ENCODE measurements around the gene KRT31. TPM values are rescaled to one million over a fixed set of nuclear protein-coding genes. Genes with fewer than 3 reads are reported as not detected.

The KRT31 gene
- total and polyA plus RNA-seq, 8 donors: not detected

DNA sequence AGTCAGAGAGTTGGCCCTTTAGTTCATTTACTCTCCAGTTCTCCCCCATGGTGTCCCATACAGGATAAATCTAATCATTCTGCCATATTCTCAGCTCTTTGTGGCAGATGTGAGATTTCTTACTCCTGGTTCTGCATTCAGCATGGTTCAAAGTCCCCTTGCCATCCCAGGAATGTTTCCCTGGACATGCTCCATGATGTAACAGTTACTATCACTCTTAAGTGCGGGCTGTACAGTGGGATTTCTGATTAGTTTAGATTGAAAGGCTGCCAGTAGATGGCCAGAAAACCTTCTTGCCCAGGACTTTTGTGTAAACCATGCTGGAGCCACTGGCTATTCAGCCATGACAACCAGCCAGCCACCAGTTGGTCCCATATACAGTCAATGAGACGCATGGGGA lies 16.6 kb upstream of the KRT31 start:
- DNase-seq: no peak
- Histone ChIP-seq H3K9me3 (no peaks in the 10 kb centered on the region), H3K4me1 (no peaks in the 10 kb centered on the region), H3K27ac (no peak overlapping the region), H3K4me3 (no peak overlapping the region), H3K27me3 (no peaks in the 10 kb centered on the region), H3K36me3 (no peaks in the 10 kb centered on the region)
- TF ChIP-seq, protein P1, sequence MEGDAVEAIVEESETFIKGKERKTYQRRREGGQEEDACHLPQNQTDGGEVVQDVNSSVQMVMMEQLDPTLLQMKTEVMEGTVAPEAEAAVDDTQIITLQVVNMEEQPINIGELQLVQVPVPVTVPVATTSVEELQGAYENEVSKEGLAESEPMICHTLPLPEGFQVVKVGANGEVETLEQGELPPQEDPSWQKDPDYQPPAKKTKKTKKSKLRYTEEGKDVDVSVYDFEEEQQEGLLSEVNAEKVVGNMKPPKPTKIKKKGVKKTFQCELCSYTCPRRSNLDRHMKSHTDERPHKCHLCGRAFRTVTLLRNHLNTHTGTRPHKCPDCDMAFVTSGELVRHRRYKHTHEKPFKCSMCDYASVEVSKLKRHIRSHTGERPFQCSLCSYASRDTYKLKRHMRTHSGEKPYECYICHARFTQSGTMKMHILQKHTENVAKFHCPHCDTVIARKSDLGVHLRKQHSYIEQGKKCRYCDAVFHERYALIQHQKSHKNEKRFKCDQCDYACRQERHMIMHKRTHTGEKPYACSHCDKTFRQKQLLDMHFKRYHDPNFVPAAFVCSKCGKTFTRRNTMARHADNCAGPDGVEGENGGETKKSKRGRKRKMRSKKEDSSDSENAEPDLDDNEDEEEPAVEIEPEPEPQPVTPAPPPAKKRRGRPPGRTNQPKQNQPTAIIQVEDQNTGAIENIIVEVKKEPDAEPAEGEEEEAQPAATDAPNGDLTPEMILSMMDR (IDR thresholded peaks at IDR 0.05): no peak
- intact Hi-C loops (cut with DNase I): no loop called here
- no peak for ATAC-seq

DNA sequence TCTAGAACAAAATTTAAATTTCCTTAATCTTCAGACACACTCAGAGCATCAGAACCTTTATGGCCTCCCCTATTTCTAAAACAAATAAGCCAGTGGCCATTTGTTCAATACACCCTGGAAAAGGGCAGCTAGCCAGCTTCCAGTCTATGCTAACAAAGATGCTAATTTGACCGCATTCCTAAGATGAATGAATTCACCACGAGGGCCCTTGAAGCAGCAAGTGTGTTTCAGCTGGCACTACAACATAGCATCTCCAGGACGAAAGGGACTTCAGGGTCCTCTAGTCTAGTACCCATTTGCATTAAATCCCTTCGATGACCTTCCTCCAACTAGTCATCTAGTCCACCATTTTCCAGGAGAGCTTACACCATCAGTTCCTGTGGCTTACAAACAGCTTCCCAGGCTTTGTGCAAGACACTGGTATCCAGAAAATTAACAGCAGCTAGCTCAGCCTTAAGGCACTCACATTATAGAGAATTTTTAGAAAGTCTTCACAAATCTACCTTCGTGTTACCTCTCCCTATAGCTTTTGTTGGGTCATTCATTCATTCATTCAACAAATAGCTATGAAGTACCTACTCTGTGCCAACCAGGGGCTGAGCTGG lies 16.0 kb upstream of the KRT31 start:
- Histone ChIP-seq H3K27me3 (no peaks in the 10 kb centered on the region), H3K4me3 (no peak overlapping the region), H3K4me1 (no peaks in the 10 kb centered on the region), H3K36me3 (no peaks in the 10 kb centered on the region), H3K27ac (no peak overlapping the region), H3K9me3 (no peaks in the 10 kb centered on the region)
- DNase-seq: peak in 3 of 4 donors; percentile 14 to 47 (median 33)
- peak; percentile 82 for ATAC-seq
- TF ChIP-seq, protein P1 (IDR thresholded peaks at IDR 0.05): no peak
- intact Hi-C loops (cut with DNase I): no loop called here

DNA sequence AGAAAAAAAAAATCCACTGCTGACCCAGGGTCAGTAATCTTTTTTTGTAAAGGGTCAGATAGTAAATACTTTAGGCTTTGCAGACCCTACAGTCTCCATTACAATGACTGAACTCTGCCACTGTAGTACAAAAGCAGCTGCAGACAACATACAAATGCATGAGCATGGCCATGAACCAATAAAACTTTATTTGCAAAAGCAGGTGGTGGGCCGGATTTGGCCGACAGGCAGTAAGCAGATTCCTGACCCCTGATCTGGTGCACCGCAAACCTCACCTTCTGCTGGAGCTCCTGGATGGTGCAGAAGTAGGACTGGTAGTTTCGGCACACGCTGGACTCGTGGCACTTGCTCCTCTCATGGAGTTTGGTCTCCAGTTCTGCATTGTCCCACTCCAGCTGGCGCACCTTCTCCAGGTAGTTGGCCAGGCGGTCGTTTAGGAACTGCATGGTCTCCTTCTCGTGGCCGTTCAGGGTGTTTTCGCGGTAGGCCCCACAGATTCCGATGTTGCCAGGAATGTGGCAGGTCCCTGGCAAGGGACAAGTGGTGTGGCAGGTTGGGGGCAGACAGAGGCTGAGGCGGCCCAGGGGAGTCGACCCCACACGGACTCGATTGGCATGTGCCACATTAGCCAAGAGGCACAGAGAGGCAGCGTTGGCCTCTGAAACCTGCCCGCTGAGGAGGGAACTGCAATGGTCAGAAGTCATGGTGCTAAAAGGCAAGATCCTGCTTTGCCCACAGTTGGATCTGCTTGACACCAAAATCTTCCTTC lies 13.8 kb upstream of the KRT31 start:
- ATAC-seq: no peak
- intact Hi-C loops (cut with DNase I): no loop called here

DNA sequence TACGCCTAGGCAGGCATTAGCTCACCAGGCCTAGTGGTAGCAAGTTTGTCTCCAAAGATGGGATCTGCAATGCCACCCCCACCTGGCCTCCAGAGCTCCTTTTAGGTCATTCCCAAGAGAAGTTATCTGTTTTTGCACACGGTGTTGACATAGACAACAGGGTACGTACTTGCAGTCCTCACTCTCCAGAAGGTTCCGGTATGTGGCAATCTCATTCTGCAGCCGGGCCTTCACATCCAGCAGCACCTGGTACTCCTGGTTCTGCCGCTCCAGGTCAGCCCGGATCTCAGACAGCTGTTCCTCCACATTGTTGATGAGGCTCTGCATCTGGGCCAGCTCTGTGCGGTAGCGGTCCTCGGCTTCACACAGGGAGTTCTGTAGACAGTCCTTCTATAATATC lies 9.8 kb upstream of the KRT31 start:
- Histone ChIP-seq H3K36me3 (no peaks in the 10 kb centered on the region), H3K4me3 (no peak overlapping the region), H3K27me3 (no peaks in the 10 kb centered on the region), H3K9me3 (no peaks in the 10 kb centered on the region), H3K27ac (no peak overlapping the region), H3K4me1 (peaks cover 0 to 4% of the 10 kb centered on the region in 2 donors)
- TF ChIP-seq, protein P1 (IDR thresholded peaks at IDR 0.05): no peak
- intact Hi-C loops (cut with DNase I): no loop called here
- no peak for ATAC-seq
- no peak for DNase-seq

More for the DNA sequence above, 13.8 kb upstream of the KRT31 start:
- no peaks in the 10 kb centered on the region for H3K4me1 ChIP-seq
- no peaks in the 10 kb centered on the region for H3K36me3 ChIP-seq
- peak in 1 of 4 donors; percentile 63 for DNase-seq
- no peak overlapping the region for H3K27ac ChIP-seq
- H3K4me3 ChIP-seq: no peak overlapping the region
- no peaks in the 10 kb centered on the region for H3K27me3 ChIP-seq
- TF ChIP-seq, protein P1 (IDR thresholded peaks at IDR 0.05): no peak
- H3K9me3 ChIP-seq: no peaks in the 10 kb centered on the region

DNA sequence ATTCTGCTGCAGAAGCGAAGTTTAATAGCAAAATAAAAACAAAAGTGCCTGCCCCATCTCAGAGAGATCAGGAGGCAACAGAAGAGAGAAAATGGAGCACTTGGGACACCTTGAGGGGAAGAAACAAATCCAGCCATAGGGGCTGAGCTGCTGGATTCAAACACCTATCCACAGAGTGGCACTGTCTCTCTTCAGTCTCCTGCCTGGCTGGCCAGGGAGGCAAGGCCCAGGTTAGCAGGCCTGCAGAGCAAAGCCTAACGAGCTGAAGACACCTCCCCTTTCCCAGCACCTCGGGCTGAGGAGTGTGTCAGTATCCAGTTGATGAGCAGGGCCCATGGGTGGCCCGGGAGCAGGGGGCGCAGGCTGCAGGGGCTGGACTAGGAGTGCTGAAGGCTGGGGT lies 8.8 kb upstream of the KRT31 start:
- ATAC-seq (peak; percentile 20), DNase-seq (no peak)
- H3K36me3 ChIP-seq: no peaks in the 10 kb centered on the region
- TF ChIP-seq, protein P1 (IDR thresholded peaks at IDR 0.05): no peak
- intact Hi-C loops (cut with DNase I): no loop called here
- no peaks in the 10 kb centered on the region for H3K27me3 ChIP-seq
- no peaks in the 10 kb centered on the region for H3K9me3 ChIP-seq
- no peak overlapping the region for H3K4me3 ChIP-seq
- no peak overlapping the region for H3K27ac ChIP-seq
- H3K4me1 ChIP-seq: peaks cover 0 to 4% of the 10 kb centered on the region in 2 donors

Measured in left lung (tissue), 10 donors.